PC-3 (cell line): ENCODE data around the gene CBFA2T3.

ENCODE experiments used
- EZH2 ChIP-seq: fragments of 300-600 bp; sonication (generic); IDR thresholded peaks from one replicate; pipeline ENCODE4 v1.6.1; 2017; ENCODE audit warnings: antibody characterized with exemption, mild to moderate bottlenecking, low read length; ENCODE audit not compliant: unreplicated experiment
- EZH2phosphoT487 ChIP-seq: fragments of 300-600 bp; sonication (generic); IDR thresholded peaks from 2 replicates; pipeline ENCODE4 v1.6.1; 2018; ENCODE audit warnings: mild to moderate bottlenecking, antibody characterized with exemption, low read length, borderline replicate concordance
- TF ChIP-seq, protein P1 (sequence below): fragments of 300-600 bp; sonication (generic); conservative IDR thresholded peaks from 2 replicates; pipeline ENCODE4 v1.5.1; 2017; ENCODE audit warnings: antibody characterized with exemption, low read depth, mild to moderate bottlenecking, low read length

DNA sequence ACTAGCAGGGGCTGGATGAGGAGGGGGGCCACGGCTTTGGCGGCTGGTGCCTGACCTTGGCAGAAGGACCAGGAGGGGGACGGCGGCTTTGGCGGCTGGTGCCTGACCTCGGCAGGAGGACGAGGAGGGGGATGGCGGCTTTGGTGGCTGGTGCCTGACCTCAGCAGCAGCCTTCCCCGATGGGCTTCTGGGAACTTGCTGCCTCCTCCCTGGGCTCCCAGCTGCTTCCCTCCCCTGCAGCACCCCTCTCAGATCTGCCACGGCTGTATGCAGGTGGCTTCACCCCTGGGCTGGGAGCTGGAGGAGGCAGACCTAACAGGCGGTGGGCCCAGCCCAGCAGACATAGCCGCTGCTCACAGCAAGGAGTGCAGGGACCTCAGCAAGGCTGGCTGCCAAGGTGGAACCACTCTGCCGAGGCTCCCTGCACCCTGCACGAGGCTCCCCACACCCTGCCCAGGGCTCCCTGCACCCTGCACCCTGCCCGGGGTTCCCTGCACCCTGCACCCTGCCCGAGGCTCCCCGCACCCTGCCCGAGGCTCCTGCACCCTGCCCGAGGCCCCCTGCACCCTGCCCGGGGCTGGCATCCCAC, 38.4 kb upstream of the CBFA2T3 start:
- TF ChIP-seq EZH2, result no peak
- TF ChIP-seq, protein P1, sequence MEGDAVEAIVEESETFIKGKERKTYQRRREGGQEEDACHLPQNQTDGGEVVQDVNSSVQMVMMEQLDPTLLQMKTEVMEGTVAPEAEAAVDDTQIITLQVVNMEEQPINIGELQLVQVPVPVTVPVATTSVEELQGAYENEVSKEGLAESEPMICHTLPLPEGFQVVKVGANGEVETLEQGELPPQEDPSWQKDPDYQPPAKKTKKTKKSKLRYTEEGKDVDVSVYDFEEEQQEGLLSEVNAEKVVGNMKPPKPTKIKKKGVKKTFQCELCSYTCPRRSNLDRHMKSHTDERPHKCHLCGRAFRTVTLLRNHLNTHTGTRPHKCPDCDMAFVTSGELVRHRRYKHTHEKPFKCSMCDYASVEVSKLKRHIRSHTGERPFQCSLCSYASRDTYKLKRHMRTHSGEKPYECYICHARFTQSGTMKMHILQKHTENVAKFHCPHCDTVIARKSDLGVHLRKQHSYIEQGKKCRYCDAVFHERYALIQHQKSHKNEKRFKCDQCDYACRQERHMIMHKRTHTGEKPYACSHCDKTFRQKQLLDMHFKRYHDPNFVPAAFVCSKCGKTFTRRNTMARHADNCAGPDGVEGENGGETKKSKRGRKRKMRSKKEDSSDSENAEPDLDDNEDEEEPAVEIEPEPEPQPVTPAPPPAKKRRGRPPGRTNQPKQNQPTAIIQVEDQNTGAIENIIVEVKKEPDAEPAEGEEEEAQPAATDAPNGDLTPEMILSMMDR, result no peak
- TF ChIP-seq EZH2phosphoT487, result no peak
